ENCODE data around the gene GLI3.

- TF ChIP-seq CTCF (IDR thresholded peaks at IDR 0.05) (no peak), POLR2A (IDR thresholded peaks at IDR 0.05; ENCODE audit: low read length) (no peak), USF2 (IDR thresholded peaks at IDR 0.05) (no peak), SMC3 (IDR thresholded peaks at IDR 0.05) (no peak), MYC (IDR thresholded peaks at IDR 0.05; ENCODE audit: borderline replicate concordance, low read length) (no peak), RAD21 (conservative IDR thresholded peaks at IDR 0.05 in 1 of 2, IDR thresholded peaks at IDR 0.05 in 1 of 2) (no peak), RCOR1 (IDR thresholded peaks at IDR 0.05; ENCODE audit: low read depth, low read length) (no peak), REST (IDR thresholded peaks at IDR 0.05) (no peak), EP300 (IDR thresholded peaks at IDR 0.05) (no peak), HMGXB4 (CRISPR knock-in tag; IDR thresholded peaks at IDR 0.05; ENCODE audit: borderline replicate concordance) (no peak), JUN (IDR thresholded peaks at IDR 0.05) (no peak)
Measured at GRCh38 chr7:41933427-41933826, 303.6 kb downstream of the GLI3 start.
